ENCODE data around the gene ABR.
"Not testable (repeated sequence)": the region's sequence is repeated elsewhere in the genome, so short reads cannot be mapped to it uniquely, and the experiment has no call there.

ABR gene

GRCh38 chr17:1170739-1171138, 9.0 kb downstream of the ABR start:
- DNase-seq = no peak

DNA sequence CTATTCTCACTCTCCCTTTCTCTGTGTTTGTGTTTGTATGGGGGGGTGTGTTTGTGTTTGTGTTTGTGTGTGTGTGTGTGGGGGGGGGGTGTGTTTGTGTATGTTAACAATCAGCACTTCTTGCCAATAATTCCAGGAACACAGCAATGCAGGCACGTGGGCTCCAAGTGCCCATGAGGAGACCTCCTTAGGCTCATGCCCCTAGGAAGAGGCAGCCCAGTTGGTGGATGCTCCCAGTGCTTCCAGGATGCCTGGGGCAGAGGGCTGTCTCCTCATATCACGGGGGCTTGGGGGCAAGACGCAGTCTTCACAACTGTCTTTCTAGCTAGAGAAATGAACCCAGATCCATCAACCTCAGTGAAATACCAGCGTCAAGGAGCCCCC, 9.9 kb downstream of the ABR start:
- DNase-seq = no peak

DNA sequence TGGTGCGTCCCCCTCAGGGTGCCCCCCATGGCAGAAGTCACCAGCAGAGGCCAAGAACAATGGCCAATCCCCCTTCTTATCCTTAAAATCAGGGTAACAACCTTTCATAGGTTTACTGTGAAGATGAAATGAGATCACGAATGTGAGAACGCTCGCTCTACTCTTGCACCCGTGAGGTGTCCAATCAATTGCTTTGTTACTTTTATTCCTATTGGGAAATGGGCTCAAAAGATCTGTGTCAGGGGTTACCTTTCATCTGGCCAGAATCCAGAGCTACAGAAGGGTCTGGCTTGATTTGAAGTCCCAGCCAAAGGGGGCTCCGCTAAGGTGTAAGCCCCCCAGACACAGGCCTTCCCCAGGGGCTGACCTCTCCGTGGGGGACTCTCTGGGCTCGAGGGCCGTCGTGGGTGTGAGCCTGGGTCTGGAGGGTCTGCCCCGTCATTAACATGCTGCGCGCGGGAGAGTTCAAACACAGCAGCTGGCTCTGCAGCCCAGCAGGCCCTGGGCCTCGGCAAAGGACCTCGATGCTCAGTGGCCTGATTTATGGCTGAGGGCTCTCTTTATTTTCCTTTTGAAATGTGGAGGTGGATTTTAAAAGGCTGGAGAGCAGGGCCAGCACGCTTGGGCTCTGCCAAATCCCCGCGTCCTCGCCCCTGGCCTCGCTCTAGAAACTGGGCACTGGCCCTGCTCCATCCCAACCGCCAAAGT, 10.4 kb downstream of the ABR start:
- no peak for DNase-seq

GRCh38 chr17:1168533-1169220, 11.1 kb downstream of the ABR start:
- no peak for DNase-seq

DNA sequence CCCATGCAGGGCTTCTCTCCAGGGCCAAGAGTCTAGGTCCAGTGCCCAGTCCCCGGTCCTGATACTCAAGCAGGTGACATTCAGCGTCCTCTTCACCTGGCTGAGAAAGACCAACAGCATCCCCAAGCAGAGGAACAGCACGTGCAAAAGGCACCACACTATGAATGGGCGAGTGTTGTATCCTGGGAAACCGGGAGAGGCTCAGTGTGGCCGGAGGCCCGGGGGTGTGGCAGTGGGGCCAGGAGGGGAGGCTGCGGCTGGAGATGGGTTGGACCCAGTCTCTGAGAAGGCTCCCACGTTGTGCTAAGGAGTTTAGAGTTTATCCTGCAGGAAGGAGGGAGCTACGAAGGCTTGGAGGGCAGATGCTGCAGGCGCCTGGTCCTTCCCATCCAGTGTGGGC, 13.5 kb downstream of the ABR start:
- DNase-seq = no peak

GRCh38 chr17:1165836-1166235, 13.9 kb downstream of the ABR start:
- no peak for DNase-seq

GRCh38 chr17:1164935-1165556, 14.7 kb downstream of the ABR start:
- DNase-seq = no peak

DNA sequence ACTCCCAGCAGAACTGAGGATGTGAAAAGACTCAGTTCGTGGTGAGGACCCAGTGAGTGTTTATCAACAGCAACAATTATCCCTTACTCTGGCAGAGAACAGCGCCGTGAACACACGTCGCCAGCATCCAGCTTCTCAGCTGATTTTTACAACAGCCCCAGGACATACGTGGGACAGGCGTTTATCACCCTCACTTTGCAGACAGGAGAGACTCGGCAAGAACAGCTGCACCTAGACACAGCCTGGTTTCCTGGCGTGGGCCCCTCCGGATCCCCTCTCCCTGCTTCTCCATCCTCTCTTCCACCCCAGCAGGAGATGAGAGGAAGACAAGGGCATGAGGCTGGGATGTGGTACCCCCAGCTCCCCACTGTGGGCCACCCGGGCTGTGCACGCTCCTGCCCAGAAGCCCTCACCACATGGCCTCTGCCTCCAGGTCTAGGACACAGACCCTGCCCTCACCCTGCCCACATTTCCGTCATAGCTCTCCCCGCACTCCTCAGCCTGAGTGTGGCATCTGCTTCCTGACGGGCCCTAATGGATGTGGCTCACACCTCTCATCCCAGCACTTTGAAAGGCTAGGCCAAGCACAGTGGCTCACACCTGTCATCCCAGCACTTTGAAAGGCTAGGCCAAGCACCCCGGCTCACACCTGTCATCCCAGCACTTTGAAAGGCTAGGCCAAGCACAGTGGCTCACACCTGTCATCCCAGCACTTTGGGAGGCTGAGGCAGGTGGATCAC, 17.5 kb downstream of the ABR start:
- DNase-seq = no peak

GRCh38 chr17:1160591-1161390, 19.0 kb downstream of the ABR start:
- DNase-seq = no peak

GRCh38 chr17:1159431-1160180, 20.2 kb downstream of the ABR start:
- no peak for DNase-seq

DNA sequence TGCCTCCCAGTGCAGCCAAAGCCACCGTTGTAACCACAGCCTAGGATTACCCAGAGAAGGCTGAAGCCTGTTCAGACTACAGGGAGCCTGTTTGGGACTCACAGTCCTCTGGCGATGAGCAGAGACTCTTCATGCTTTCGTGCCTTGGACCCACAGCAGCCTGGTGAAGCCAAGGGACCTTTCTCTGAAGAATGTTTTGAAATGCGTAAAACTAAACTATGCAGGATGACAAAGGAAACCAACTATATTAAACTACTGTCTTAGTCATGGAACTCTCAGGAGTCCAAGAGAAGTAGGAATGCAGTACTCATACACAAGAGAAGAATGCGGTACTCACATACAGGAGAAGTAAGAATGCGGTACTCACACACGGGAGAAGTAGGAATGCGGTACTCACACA, 20.9 kb downstream of the ABR start:
- DNase-seq = no peak

GRCh38 chr17:1156864-1157263, 22.9 kb downstream of the ABR start:
- no peak for DNase-seq

GRCh38 chr17:1154704-1155103, 25.1 kb downstream of the ABR start:
- DNase-seq = no peak

GRCh38 chr17:1153795-1154546, 25.8 kb downstream of the ABR start:
- no peak for DNase-seq

DNA sequence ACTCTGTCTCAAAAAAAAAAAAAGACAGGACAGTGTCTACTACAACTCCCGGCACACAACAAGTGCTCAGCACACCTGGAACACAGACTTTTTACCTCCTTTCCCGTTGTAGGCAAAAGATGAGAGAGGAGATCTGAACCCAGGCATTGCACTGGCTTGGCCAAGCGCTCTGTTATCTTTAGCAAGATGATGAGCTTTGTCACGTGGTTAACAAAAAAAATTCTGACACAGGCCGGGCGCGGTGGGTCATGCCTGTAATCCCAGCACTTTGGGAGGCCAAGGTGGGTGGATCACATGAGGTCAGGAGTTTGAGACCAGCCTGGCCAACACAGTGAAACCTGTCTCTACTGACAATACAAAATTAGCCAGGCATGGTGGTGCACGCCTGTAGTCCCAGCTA, 27.2 kb downstream of the ABR start:
- not testable (repeated sequence) for DNase-seq

- DNase-seq = no peak
Measured at GRCh38 chr17:1150863-1151600, 28.7 kb downstream of the ABR start.

- DNase-seq = no peak
Measured at GRCh38 chr17:1149869-1150268, 29.9 kb downstream of the ABR start.

GRCh38 chr17:1147664-1148063, 32.1 kb downstream of the ABR start:
- no peak for DNase-seq

GRCh38 chr17:1146561-1147265, 33.1 kb downstream of the ABR start:
- DNase-seq = no peak

Measured in CD4-positive, alpha-beta T cell treated with Interferon alpha-2 for 1 hour (primary cell).